AG04449 (cell line): ENCODE measurements around the gene CHAF1B.
A peak's percentile ranks its signal among the peaks of the same experiment; 100 is the strongest.

Experiments used
- CTCF ChIA-PET: fragments of 350-600 bp; formaldehyde crosslinking; extraction: SDS; loops from one replicate; lab custom pipeline; 2021; ENCODE audit warnings: antibody characterized with exemption; lab: Yijun Ruan, JAX
- POLR2A ChIA-PET: fragments of 400-600, 350-600 bp; formaldehyde crosslinking; extraction: SDS; loops from one replicate; lab custom pipeline; 2020; ENCODE audit warnings: antibody characterized with exemption, inconsistent platforms; lab: Yijun Ruan, JAX
- DNase-seq: peaks from one replicate; pipeline ENCODE4 v3.0.0-alpha.2; 2010; ENCODE audit warnings: low read depth, low spot score
- H3K4me3 ChIP-seq: 2 replicates; pipeline ENCODE4 v1.5.1; 2011; ENCODE audit warnings: low read depth, mild to moderate bottlenecking, control low read depth, low read length
- TF ChIP-seq, protein P1 (sequence below): IDR thresholded peaks from one replicate; pipeline ENCODE4 v1.5.1; 2011; ENCODE audit warnings: mild to moderate bottlenecking, moderate library complexity, low read length, control low read depth, inconsistent platforms; ENCODE audit not compliant: insufficient read depth; ENCODE audit errors: missing control alignments

Gene CHAF1B

GRCh38 chr21:36422279-36423098, 37.3 kb downstream of the CHAF1B start:
- DNase-seq = peak; percentile 23
- TF ChIP-seq, protein P1, sequence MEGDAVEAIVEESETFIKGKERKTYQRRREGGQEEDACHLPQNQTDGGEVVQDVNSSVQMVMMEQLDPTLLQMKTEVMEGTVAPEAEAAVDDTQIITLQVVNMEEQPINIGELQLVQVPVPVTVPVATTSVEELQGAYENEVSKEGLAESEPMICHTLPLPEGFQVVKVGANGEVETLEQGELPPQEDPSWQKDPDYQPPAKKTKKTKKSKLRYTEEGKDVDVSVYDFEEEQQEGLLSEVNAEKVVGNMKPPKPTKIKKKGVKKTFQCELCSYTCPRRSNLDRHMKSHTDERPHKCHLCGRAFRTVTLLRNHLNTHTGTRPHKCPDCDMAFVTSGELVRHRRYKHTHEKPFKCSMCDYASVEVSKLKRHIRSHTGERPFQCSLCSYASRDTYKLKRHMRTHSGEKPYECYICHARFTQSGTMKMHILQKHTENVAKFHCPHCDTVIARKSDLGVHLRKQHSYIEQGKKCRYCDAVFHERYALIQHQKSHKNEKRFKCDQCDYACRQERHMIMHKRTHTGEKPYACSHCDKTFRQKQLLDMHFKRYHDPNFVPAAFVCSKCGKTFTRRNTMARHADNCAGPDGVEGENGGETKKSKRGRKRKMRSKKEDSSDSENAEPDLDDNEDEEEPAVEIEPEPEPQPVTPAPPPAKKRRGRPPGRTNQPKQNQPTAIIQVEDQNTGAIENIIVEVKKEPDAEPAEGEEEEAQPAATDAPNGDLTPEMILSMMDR = peak; percentile 78
- POLR2A ChIA-PET = no interaction called here
- H3K4me3 ChIP-seq = no peak overlapping the region
- CTCF ChIA-PET = interaction anchor here (0.6 to 2.5 kb wide), 44 partner anchors 8 to 588 kb away, joined by 3 to 16 read pairs (median 4); no protein-coding TSS in a partner anchor

GRCh38 chr21:36423771-36424433, 38.7 kb downstream of the CHAF1B start:
- DNase-seq = no peak
- CTCF ChIA-PET = interaction anchor here (0.9 to 2.5 kb wide), 12 partner anchors 9 to 586 kb away, joined by 3 to 16 read pairs (median 5); no protein-coding TSS in a partner anchor
- TF ChIP-seq, protein P1 = no peak
- H3K4me3 ChIP-seq = no peak overlapping the region
- POLR2A ChIA-PET = no interaction called here

GRCh38 chr21:36424592-36424991, 39.4 kb downstream of the CHAF1B start:
- CTCF ChIA-PET = interaction anchor here (1.4 kb wide), 2 partner anchors 163 to 494 kb away, joined by 4 to 5 read pairs; no protein-coding TSS in a partner anchor

GRCh38 chr21:36425286-36425685, 40.1 kb downstream of the CHAF1B start:
- H3K4me3 ChIP-seq = no peak overlapping the region
- ChIA-PET CTCF (interaction anchor here (1.4 kb wide), 3 partner anchors 162 to 493 kb away, joined by 4 to 5 read pairs (median 4); no protein-coding TSS in a partner anchor), POLR2A (no interaction called here)
- peak; percentile 12 for DNase-seq
- TF ChIP-seq, protein P1 = no peak

More at GRCh38 chr21:36424592-36424991, 39.4 kb downstream of the CHAF1B start:
- no peak for DNase-seq
- H3K4me3 ChIP-seq = no peak overlapping the region
- TF ChIP-seq, protein P1 = no peak
- POLR2A ChIA-PET = no interaction called here

- POLR2A ChIA-PET = no interaction called here
- CTCF ChIA-PET = no interaction called here
- DNase-seq = no peak
- H3K4me3 ChIP-seq = no peak overlapping the region
- TF ChIP-seq, protein P1 = no peak
Measured at GRCh38 chr21:36427502-36427901, 42.3 kb downstream of the CHAF1B start.
